SK-N-SH treated with all-trans-retinoic acid at 6 μM for 48 hours (cell line): ENCODE results near the gene FAM174A.

Experiments used
- ATAC-seq: fragments of 200-7000 bp; cut with Tn5 transposase; 3 replicates; pipeline ENCODE4 v1.9.1; 2020; ENCODE audit warnings: mild to moderate bottlenecking, moderate library complexity
- BACH2 ChIP-seq: fragments of 250-450 bp; sonication (Bioruptor Pico); IDR thresholded peaks from 2 replicates; pipeline ENCODE4 v1.9.0; 2021; ENCODE audit warnings: mild to moderate bottlenecking, borderline replicate concordance
- CSDC2 ChIP-seq: fragments of 250-450 bp; sonication (Bioruptor Pico); IDR thresholded peaks from 2 replicates; pipeline ENCODE4 v1.5.0; 2020; ENCODE audit warnings: mild to moderate bottlenecking, moderate library complexity
- GLIS3 ChIP-seq: fragments of 250-450 bp; sonication (Bioruptor Pico); IDR thresholded peaks from 2 replicates; pipeline ENCODE4 v1.5.0; 2020; ENCODE audit warnings: mild to moderate bottlenecking, moderate library complexity
- ISL1 ChIP-seq: fragments of 250-450 bp; sonication (Bioruptor Pico); IDR thresholded peaks from 2 replicates; pipeline ENCODE4 v2.1.2; 2022; ENCODE audit warnings: mild to moderate bottlenecking, moderate library complexity
- OSR1 ChIP-seq: fragments of 250-450 bp; sonication (Bioruptor Pico); IDR thresholded peaks from 2 replicates; pipeline ENCODE4 v1.8.0; 2022; ENCODE audit warnings: moderate library complexity, mild to moderate bottlenecking, inconsistent platforms
- SNAI2 ChIP-seq: fragments of 250-450 bp; sonication (Bioruptor Pico); IDR thresholded peaks from 2 replicates; pipeline ENCODE4 v1.5.0; 2020; ENCODE audit warnings: mild to moderate bottlenecking, moderate library complexity
- TCF4 ChIP-seq: fragments of 250-450 bp; sonication (Bioruptor Pico); IDR thresholded peaks from 2 replicates; pipeline ENCODE4 v1.8.0; 2021; ENCODE audit warnings: mild to moderate bottlenecking, moderate library complexity, borderline replicate concordance
- ZC3H10 ChIP-seq: fragments of 250-450 bp; sonication (Bioruptor Pico); IDR thresholded peaks from 2 replicates; pipeline ENCODE4 v1.5.1; 2021; ENCODE audit warnings: mild to moderate bottlenecking, moderate library complexity
- ZFP3 ChIP-seq: fragments of 250-450 bp; sonication (Bioruptor Pico); IDR thresholded peaks from 2 replicates; pipeline ENCODE4 v1.5.0; 2020; ENCODE audit warnings: mild to moderate bottlenecking, moderate library complexity
- ZFP30 ChIP-seq: fragments of 450-650 bp; formaldehyde crosslinking; IDR thresholded peaks from 2 replicates; pipeline ENCODE4 v1.5.0; 2022; ENCODE audit warnings: mild to moderate bottlenecking, moderate library complexity
- ZNF565 ChIP-seq: fragments of 450-650 bp; formaldehyde crosslinking; conservative IDR thresholded peaks from 2 replicates; pipeline ENCODE4 v1.5.0; 2020; ENCODE audit warnings: low read depth, mild to moderate bottlenecking, moderate library complexity
- ZNF70 ChIP-seq: fragments of 450-650 bp; formaldehyde crosslinking; IDR thresholded peaks from 2 replicates; pipeline ENCODE4 v1.5.0; 2020; ENCODE audit warnings: mild to moderate bottlenecking, moderate library complexity
- ZNF8 ChIP-seq: fragments of 450-650 bp; formaldehyde crosslinking; IDR thresholded peaks from 2 replicates; pipeline ENCODE4 v1.5.0; 2020; ENCODE audit warnings: mild to moderate bottlenecking, moderate library complexity
- TF ChIP-seq, protein P1 (sequence below): fragments of 250-450 bp; sonication (Bioruptor Pico); IDR thresholded peaks from 2 replicates; pipeline ENCODE4 v1.8.0; 2020; ENCODE audit warnings: mild to moderate bottlenecking, moderate library complexity, borderline replicate concordance
- TF ChIP-seq, protein P2 (sequence below): fragments of 250-450 bp; sonication (Bioruptor Pico); IDR thresholded peaks from 2 replicates; pipeline ENCODE4 v1.8.0; 2021; ENCODE audit warnings: low read depth, mild to moderate bottlenecking, moderate library complexity, borderline replicate concordance
- TF ChIP-seq, protein P3 (sequence below): fragments of 250-450 bp; sonication (Bioruptor Pico); IDR thresholded peaks from 2 replicates; pipeline ENCODE4 v1.5.1; 2021; ENCODE audit warnings: mild to moderate bottlenecking, moderate library complexity
- TF ChIP-seq, protein P4 (sequence below): fragments of 250-450 bp; sonication (Bioruptor Pico); IDR thresholded peaks from 2 replicates; pipeline ENCODE4 v1.5.1; 2020; ENCODE audit warnings: low read depth, mild to moderate bottlenecking, moderate library complexity
- TF ChIP-seq, protein P5 (sequence below): fragments of 250-450 bp; sonication (Bioruptor Pico); IDR thresholded peaks from 2 replicates; pipeline ENCODE4 v1.5.0; 2020; ENCODE audit warnings: mild to moderate bottlenecking, moderate library complexity

The FAM174A gene

DNA sequence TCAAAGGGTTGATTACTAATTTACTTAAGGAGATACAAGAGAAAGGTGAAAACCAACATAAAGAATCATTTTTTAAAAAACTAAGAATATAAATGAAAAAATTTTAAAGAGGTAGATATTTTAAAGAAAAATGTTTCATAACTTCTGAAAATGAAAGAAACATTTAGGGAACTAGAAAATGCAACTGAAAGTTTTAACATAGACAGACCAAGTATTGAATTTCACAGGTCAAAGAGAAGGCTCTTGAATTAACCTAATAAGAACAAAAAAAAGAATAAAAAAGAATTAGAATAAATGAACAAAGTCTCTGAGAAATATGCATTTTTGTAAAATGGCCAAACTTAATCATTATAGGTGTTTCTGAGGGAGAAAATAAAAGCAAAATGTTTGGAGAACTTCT lies 16.1 kb upstream of the FAM174A start:
- no peak for ATAC-seq
- TF ChIP-seq ZNF565 (CRISPR knock-in tag), result no peak
- TF ChIP-seq ZFP3 (CRISPR knock-in tag), result no peak
- TF ChIP-seq, all 23 proteins: peak for 0

DNA sequence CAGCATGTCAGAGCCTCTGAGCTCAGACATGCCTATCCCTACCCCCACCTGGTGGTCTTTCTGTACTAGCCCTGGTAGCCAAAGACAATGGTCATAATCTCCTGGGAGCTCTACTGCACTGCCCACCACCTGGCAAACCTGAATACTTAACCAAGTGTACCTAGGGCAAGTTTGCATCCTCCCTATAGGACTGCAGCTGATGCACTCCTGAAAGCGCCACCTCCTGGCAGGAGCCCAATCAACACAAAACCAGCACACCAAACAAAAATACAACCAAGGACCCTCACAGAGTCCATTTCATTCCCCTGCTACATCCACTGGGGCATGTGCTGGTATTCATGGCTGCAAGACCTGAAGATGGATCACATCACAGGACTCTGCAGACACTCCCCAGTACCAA lies 14.8 kb upstream of the FAM174A start:
- no peak for ATAC-seq
- TF ChIP-seq ZFP3 (CRISPR knock-in tag) (no peak), SNAI2 (CRISPR knock-in tag) (no peak)
- TF ChIP-seq, protein P1, sequence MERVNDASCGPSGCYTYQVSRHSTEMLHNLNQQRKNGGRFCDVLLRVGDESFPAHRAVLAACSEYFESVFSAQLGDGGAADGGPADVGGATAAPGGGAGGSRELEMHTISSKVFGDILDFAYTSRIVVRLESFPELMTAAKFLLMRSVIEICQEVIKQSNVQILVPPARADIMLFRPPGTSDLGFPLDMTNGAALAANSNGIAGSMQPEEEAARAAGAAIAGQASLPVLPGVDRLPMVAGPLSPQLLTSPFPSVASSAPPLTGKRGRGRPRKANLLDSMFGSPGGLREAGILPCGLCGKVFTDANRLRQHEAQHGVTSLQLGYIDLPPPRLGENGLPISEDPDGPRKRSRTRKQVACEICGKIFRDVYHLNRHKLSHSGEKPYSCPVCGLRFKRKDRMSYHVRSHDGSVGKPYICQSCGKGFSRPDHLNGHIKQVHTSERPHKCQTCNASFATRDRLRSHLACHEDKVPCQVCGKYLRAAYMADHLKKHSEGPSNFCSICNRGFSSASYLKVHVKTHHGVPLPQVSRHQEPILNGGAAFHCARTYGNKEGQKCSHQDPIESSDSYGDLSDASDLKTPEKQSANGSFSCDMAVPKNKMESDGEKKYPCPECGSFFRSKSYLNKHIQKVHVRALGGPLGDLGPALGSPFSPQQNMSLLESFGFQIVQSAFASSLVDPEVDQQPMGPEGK (CRISPR knock-in tag), result no peak
- TF ChIP-seq, protein P2, sequence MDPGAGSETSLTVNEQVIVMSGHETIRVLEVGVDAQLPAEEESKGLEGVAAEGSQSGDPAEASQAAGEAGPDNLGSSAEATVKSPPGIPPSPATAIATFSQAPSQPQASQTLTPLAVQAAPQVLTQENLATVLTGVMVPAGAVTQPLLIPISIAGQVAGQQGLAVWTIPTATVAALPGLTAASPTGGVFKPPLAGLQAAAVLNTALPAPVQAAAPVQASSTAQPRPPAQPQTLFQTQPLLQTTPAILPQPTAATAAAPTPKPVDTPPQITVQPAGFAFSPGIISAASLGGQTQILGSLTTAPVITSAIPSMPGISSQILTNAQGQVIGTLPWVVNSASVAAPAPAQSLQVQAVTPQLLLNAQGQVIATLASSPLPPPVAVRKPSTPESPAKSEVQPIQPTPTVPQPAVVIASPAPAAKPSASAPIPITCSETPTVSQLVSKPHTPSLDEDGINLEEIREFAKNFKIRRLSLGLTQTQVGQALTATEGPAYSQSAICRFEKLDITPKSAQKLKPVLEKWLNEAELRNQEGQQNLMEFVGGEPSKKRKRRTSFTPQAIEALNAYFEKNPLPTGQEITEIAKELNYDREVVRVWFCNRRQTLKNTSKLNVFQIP, result no peak

DNA sequence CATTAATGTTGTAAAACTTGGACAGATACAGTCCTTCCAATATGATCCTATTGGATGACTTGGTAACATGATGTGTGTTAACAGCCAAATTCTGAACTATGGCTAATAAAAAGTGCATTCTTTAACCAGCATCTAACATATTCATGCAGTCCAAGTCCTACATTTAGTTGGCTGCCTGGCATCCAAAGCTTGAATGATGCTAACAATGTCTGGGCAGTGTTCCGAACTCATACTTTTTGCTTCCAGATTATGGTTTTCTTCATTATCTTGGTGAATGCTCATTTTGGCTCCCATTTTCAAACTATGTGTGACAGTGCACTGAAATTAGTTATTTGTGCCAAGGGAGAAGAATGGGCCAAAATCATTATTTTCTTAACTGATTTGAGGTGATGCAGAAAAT lies 2.8 kb downstream of the FAM174A start:
- no peak for ATAC-seq
- TF ChIP-seq ZFP3 (CRISPR knock-in tag) (no peak), GLIS3 (CRISPR knock-in tag) (no peak), CSDC2 (CRISPR knock-in tag) (no peak), ZNF8 (CRISPR knock-in tag) (no peak), ZNF70 (no peak), BACH2 (CRISPR knock-in tag) (no peak)
- TF ChIP-seq, protein P3, sequence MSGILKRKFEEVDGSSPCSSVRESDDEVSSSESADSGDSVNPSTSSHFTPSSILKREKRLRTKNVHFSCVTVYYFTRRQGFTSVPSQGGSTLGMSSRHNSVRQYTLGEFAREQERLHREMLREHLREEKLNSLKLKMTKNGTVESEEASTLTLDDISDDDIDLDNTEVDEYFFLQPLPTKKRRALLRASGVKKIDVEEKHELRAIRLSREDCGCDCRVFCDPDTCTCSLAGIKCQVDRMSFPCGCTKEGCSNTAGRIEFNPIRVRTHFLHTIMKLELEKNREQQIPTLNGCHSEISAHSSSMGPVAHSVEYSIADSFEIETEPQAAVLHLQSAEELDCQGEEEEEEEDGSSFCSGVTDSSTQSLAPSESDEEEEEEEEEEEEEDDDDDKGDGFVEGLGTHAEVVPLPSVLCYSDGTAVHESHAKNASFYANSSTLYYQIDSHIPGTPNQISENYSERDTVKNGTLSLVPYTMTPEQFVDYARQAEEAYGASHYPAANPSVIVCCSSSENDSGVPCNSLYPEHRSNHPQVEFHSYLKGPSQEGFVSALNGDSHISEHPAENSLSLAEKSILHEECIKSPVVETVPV, result no peak
- TF ChIP-seq, protein P4, sequence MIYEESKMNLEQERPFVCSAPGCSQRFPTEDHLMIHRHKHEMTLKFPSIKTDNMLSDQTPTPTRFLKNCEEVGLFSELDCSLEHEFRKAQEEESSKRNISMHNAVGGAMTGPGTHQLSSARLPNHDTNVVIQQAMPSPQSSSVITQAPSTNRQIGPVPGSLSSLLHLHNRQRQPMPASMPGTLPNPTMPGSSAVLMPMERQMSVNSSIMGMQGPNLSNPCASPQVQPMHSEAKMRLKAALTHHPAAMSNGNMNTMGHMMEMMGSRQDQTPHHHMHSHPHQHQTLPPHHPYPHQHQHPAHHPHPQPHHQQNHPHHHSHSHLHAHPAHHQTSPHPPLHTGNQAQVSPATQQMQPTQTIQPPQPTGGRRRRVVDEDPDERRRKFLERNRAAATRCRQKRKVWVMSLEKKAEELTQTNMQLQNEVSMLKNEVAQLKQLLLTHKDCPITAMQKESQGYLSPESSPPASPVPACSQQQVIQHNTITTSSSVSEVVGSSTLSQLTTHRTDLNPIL (CRISPR knock-in tag), result no peak
- TF ChIP-seq, protein P5, sequence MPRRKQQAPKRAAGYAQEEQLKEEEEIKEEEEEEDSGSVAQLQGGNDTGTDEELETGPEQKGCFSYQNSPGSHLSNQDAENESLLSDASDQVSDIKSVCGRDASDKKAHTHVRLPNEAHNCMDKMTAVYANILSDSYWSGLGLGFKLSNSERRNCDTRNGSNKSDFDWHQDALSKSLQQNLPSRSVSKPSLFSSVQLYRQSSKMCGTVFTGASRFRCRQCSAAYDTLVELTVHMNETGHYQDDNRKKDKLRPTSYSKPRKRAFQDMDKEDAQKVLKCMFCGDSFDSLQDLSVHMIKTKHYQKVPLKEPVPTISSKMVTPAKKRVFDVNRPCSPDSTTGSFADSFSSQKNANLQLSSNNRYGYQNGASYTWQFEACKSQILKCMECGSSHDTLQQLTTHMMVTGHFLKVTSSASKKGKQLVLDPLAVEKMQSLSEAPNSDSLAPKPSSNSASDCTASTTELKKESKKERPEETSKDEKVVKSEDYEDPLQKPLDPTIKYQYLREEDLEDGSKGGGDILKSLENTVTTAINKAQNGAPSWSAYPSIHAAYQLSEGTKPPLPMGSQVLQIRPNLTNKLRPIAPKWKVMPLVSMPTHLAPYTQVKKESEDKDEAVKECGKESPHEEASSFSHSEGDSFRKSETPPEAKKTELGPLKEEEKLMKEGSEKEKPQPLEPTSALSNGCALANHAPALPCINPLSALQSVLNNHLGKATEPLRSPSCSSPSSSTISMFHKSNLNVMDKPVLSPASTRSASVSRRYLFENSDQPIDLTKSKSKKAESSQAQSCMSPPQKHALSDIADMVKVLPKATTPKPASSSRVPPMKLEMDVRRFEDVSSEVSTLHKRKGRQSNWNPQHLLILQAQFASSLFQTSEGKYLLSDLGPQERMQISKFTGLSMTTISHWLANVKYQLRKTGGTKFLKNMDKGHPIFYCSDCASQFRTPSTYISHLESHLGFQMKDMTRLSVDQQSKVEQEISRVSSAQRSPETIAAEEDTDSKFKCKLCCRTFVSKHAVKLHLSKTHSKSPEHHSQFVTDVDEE (CRISPR knock-in tag), result no peak

DNA sequence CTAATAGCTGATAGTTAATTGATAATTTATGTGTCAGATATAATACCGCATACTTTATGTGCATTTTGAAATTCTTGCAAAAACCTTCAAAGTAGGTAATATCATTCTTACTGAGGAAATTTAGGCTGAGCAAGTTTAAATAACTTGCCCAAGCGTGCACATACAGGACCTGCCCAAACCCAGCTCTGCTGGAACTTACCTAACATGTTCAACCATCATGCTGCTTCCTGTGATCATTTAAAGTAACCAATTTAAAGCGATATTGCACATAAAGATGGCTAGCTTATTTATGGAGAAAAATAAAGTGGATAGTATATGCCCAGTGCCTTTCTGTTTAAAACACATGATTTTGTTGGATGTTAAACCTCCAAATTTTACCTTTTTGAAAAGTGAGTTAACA lies 4.3 kb downstream of the FAM174A start:
- no peak for ATAC-seq

DNA sequence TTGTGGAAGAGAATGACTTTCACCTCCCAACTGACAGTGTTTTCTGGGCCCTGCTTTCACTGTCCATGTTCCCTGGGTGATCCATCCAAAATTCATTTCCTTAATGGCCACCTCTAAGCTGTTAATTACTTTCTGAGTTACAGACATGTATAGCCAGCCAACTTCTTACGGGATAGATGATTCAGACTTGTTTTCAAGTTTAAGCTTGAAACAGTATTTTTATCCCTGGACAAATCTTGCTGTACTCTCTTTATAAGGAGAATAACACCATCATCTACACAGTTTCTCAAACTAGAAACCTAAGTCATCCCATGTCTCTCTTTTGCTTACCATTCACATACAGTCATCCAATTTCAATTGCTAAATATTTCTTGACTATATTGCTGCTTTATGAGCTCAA lies 6.9 kb downstream of the FAM174A start:
- ATAC-seq, result no peak
- no peak for TF ChIP-seq ZC3H10 (CRISPR knock-in tag)
- no peak for TF ChIP-seq BACH2 (CRISPR knock-in tag)
- TF ChIP-seq, protein P4 (CRISPR knock-in tag), result no peak
- no peak for TF ChIP-seq ISL1 (CRISPR knock-in tag)
- TF ChIP-seq ZNF70, result no peak
- TF ChIP-seq TCF4, result no peak
- TF ChIP-seq ZNF8 (CRISPR knock-in tag), result no peak
- TF ChIP-seq, protein P3, result no peak
- TF ChIP-seq GLIS3 (CRISPR knock-in tag), result no peak
- TF ChIP-seq CSDC2 (CRISPR knock-in tag), result no peak
- TF ChIP-seq OSR1 (CRISPR knock-in tag), result no peak
- TF ChIP-seq ZNF565 (CRISPR knock-in tag), result no peak
- no peak for TF ChIP-seq ZFP30 (CRISPR knock-in tag)

More for the DNA sequence above, 4.3 kb downstream of the FAM174A start:
- TF ChIP-seq BACH2 (CRISPR knock-in tag), result no peak
- TF ChIP-seq, protein P2, result no peak
- TF ChIP-seq ZFP30 (CRISPR knock-in tag), result no peak
- TF ChIP-seq ZC3H10 (CRISPR knock-in tag), result no peak
- TF ChIP-seq GLIS3 (CRISPR knock-in tag), result no peak
